GM19468 (cell line): ENCODE results near the gene MINDY4.

Experiments
- ATAC-seq: cut with Tn5 transposase; IDR thresholded peaks from one replicate; pipeline ENCODE4 v1.9.1; 2021; ENCODE audit warnings: mild to moderate bottlenecking, moderate library complexity, moderate number of reproducible peaks; ENCODE audit not compliant: unreplicated experiment; ENCODE audit errors: extremely low read depth

Gene MINDY4

GRCh38 chr7:30846378-30846777, 75.2 kb downstream of the MINDY4 start:
- no peak for ATAC-seq

GRCh38 chr7:30848121-30848855, 77.1 kb downstream of the MINDY4 start:
- ATAC-seq: no peak

GRCh38 chr7:30849565-30849964, 78.3 kb downstream of the MINDY4 start:
- ATAC-seq: no peak

GRCh38 chr7:30850426-30850825, 79.2 kb downstream of the MINDY4 start:
- no peak for ATAC-seq

GRCh38 chr7:30851651-30852307, 80.6 kb downstream of the MINDY4 start:
- ATAC-seq: no peak

- no peak for ATAC-seq
These were observed 81.1 kb downstream of the MINDY4 start for GRCh38 chr7:30852308-30852684.

GRCh38 chr7:30852744-30853288, 81.6 kb downstream of the MINDY4 start:
- ATAC-seq: no peak

- ATAC-seq: no peak
These were observed 82.4 kb downstream of the MINDY4 start for GRCh38 chr7:30853576-30853975.

- no peak for ATAC-seq
These were observed 84.7 kb downstream of the MINDY4 start for GRCh38 chr7:30855936-30856335.

- no peak for ATAC-seq
These were observed 87.4 kb downstream of the MINDY4 start for GRCh38 chr7:30858576-30858975.

- no peak for ATAC-seq
These were observed 88.2 kb downstream of the MINDY4 start for GRCh38 chr7:30859202-30859939.

GRCh38 chr7:30859940-30860496, 88.8 kb downstream of the MINDY4 start:
- no peak for ATAC-seq

GRCh38 chr7:30861612-30862011, 90.4 kb downstream of the MINDY4 start:
- no peak for ATAC-seq

GRCh38 chr7:30862995-30863705, 91.9 kb downstream of the MINDY4 start:
- no peak for ATAC-seq

- ATAC-seq: no peak
These were observed 92.5 kb downstream of the MINDY4 start for GRCh38 chr7:30863706-30864035.

GRCh38 chr7:30864101-30864500, 92.9 kb downstream of the MINDY4 start:
- no peak for ATAC-seq

- ATAC-seq: no peak
These were observed 93.9 kb downstream of the MINDY4 start for GRCh38 chr7:30865076-30865475.

GRCh38 chr7:30865821-30866220, 94.6 kb downstream of the MINDY4 start:
- ATAC-seq: no peak

- no peak for ATAC-seq
These were observed 95.7 kb downstream of the MINDY4 start for GRCh38 chr7:30866939-30867338.

- ATAC-seq: no peak
These were observed 96.3 kb downstream of the MINDY4 start for GRCh38 chr7:30867483-30867882.
